ENCODE data around the gene TSPYL4. TPM values are rescaled to one million over a fixed set of nuclear protein-coding genes. Genes with fewer than 3 reads are reported as not detected.

Gene TSPYL4
- total RNA-seq, 1 donor from 2014 or later = 12.8 TPM

DNA sequence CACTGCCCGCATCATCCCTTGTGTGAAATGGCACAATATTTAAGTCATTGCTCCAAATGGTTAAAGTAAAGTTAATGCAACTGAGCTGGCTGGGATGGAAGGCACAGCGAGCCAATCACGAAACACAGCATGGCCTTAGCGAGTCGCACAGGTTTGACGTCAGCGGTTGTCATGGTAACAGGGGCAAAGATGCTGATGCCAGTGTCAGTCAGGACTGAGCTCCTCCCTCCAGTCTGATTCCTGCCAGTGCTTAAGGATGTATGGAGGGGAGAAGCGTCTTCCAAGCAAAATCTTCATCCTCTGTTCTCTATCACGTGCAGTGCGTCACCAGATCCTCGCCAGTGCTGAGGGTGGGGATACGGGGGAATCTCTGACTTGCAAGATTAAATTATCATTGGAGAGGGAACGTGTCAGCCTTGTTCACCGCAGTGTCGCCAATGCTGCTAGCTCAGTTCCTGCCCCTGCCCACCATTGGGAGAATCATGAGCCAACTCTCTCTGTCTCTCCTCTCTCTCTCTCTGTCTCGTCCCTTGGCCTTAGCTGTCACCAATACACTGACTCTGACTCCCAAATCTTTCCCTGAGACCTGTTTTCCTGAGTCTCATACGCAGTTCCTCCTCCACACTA, 24.5 kb downstream of the TSPYL4 start:
- Histone ChIP-seq H3K4me1 (no peaks in the 10 kb centered on the region), H3K9me3 (no peaks in the 10 kb centered on the region), H3K27me3 (ENCODE audit: low read depth) (no peaks in the 10 kb centered on the region), H3K4me3 (no peak overlapping the region), H3K27ac (no peak overlapping the region), H3K36me3 (no peaks in the 10 kb centered on the region)
- ATAC-seq = no peak
- intact Hi-C loops (cut with DNase I) = no loop called here
- TF ChIP-seq, protein P1, sequence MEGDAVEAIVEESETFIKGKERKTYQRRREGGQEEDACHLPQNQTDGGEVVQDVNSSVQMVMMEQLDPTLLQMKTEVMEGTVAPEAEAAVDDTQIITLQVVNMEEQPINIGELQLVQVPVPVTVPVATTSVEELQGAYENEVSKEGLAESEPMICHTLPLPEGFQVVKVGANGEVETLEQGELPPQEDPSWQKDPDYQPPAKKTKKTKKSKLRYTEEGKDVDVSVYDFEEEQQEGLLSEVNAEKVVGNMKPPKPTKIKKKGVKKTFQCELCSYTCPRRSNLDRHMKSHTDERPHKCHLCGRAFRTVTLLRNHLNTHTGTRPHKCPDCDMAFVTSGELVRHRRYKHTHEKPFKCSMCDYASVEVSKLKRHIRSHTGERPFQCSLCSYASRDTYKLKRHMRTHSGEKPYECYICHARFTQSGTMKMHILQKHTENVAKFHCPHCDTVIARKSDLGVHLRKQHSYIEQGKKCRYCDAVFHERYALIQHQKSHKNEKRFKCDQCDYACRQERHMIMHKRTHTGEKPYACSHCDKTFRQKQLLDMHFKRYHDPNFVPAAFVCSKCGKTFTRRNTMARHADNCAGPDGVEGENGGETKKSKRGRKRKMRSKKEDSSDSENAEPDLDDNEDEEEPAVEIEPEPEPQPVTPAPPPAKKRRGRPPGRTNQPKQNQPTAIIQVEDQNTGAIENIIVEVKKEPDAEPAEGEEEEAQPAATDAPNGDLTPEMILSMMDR (IDR thresholded peaks at IDR 0.05) = no peak
- DNase-seq = no peak

DNA sequence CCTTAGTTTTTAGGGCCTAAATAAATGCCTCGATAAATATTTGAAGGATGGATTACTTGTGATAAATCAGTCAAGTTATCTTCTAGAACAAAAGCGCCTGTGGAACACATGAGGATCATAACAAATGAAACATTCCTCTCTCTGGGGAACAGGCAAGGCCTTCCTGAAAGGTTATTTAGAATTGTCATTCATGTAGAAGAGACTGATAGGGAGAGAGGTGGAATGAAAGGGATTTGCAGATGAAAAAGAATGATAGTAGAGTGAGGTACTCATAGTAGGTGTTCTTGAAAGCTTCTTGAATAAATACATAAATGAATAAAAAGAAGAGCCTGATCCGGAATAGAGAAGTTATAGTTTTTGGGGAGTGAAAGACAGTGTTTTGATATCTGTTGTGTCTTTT, 30.5 kb downstream of the TSPYL4 start:
- ATAC-seq (no peak), DNase-seq (no peak)
- TF ChIP-seq, protein P1 (IDR thresholded peaks at IDR 0.05) = no peak
- Histone ChIP-seq H3K36me3 (peaks cover 13% of the 10 kb centered on the region), H3K27me3 (ENCODE audit: low read depth) (no peaks in the 10 kb centered on the region), H3K9me3 (no peaks in the 10 kb centered on the region), H3K27ac (no peak overlapping the region), H3K4me1 (no peaks in the 10 kb centered on the region), H3K4me3 (no peak overlapping the region)
- intact Hi-C loops (cut with DNase I) = no loop called here

DNA sequence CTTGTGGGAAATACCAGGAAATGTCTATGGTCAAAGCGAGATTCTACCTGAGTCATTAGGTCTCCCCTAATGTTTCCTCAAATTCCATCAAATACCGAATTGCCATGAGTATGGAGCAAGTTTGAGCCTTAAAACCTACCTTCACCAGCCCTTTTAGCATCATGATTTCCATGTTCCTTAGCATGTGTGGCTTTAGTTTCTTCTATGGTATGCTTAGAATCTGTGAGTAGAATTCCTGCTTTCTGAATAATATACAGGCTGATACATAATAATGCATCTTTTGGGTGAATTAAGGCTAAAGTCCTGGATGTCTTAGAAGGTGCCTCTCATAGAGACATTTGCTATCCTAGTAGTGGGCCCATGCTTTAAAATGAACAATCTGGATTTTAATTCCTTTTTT, 32.0 kb downstream of the TSPYL4 start:
- TF ChIP-seq, protein P1 (IDR thresholded peaks at IDR 0.05) = no peak
- Histone ChIP-seq H3K27ac (no peak overlapping the region), H3K4me3 (no peak overlapping the region), H3K36me3 (peaks cover 13% of the 10 kb centered on the region), H3K9me3 (no peaks in the 10 kb centered on the region), H3K27me3 (ENCODE audit: low read depth) (no peaks in the 10 kb centered on the region), H3K4me1 (no peaks in the 10 kb centered on the region)
- intact Hi-C loops (cut with DNase I) = no loop called here
- DNase-seq = no peak
- ATAC-seq = no peak

DNA sequence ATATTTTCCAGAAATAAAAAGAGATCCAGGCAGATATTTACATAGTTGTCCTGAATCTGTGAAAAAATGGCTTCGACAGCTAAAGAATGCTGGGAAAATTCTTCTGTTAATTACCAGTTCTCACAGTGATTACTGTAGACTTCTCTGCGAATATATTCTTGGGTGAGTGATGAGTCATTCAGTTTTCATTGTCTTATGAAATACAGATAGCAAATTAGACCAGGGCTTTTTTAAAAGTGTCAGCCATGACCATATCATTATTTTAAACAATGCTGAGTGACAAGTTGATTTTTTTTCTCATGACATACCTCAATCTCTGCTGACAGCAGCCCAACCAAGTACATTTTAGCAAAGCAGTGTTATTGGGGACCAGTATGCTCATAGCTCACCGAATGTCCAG, 32.8 kb downstream of the TSPYL4 start:
- H3K9me3 ChIP-seq = no peaks in the 10 kb centered on the region
- no peak overlapping the region for H3K4me3 ChIP-seq
- no peak for DNase-seq
- no peaks in the 10 kb centered on the region for H3K4me1 ChIP-seq
- ATAC-seq = no peak
- H3K27me3 ChIP-seq (ENCODE audit: low read depth) = no peaks in the 10 kb centered on the region
- intact Hi-C loops (cut with DNase I) = no loop called here
- peaks cover 13% of the 10 kb centered on the region for H3K36me3 ChIP-seq
- H3K27ac ChIP-seq = no peak overlapping the region
- TF ChIP-seq, protein P1 (IDR thresholded peaks at IDR 0.05) = no peak

DNA sequence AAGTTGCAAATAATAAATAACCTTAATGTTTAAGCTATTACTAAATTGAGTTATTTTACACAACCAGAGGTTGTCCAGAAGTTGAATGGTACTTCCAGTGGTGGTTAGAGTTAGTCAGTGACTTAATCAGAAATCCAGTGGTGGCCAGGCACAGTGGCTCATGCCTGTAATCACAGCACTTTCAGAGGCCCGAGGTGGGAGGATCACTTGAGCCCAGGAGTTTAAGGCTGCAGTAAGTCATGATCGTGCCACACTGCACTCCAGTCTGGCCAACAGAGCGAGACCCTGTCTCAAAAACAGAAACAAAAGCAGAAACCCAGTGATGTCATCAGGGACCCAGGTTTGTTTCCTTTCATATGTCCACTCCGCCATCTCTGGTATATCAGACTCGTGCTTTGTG, 35.0 kb downstream of the TSPYL4 start:
- intact Hi-C loops (cut with DNase I) = no loop called here

More for the DNA sequence above, 35.0 kb downstream of the TSPYL4 start:
- no peaks in the 10 kb centered on the region for H3K27me3 ChIP-seq (ENCODE audit: low read depth)
- TF ChIP-seq, protein P1 (IDR thresholded peaks at IDR 0.05) = no peak
- no peak overlapping the region for H3K4me3 ChIP-seq
- no peaks in the 10 kb centered on the region for H3K9me3 ChIP-seq
- H3K36me3 ChIP-seq = peaks cover 11% of the 10 kb centered on the region
- ATAC-seq = no peak
- no peak overlapping the region for H3K27ac ChIP-seq
- H3K4me1 ChIP-seq = no peaks in the 10 kb centered on the region
- no peak for DNase-seq
